Activated T-cell treated with anti-CD3 and anti-CD28 coated beads, Interleukin-2, amount 50 U/mL, for 24 hours (primary cell): ENCODE results near the gene ZNF219.

Experiments
- DNase-seq: peaks from one replicate; pipeline ENCODE4 v3.0.0-alpha.2; 2020
- H3K27ac Mint-ChIP-seq: 2 replicates; pipeline ENCODE4 v1.8.0; 2020; ENCODE audit warnings: mild to moderate bottlenecking, mixed read lengths
- H3K27me3 Mint-ChIP-seq: 2 replicates; pipeline ENCODE4 v1.8.0; 2020; ENCODE audit warnings: mixed read lengths
- H3K36me3 Mint-ChIP-seq: 2 replicates; pipeline ENCODE4 v1.8.0; 2020; ENCODE audit warnings: low read depth, mixed read lengths
- H3K4me1 Mint-ChIP-seq: 2 replicates; pipeline ENCODE4 v1.8.0; 2020; ENCODE audit warnings: low read depth, mixed read lengths
- H3K4me3 Mint-ChIP-seq: 2 replicates; pipeline ENCODE4 v1.8.0; 2020; ENCODE audit warnings: mild to moderate bottlenecking, moderate library complexity, mixed read lengths
- H3K9me3 Mint-ChIP-seq: 2 replicates; pipeline ENCODE4 v1.8.0; 2020; ENCODE audit warnings: mixed read lengths

Gene ZNF219

DNA sequence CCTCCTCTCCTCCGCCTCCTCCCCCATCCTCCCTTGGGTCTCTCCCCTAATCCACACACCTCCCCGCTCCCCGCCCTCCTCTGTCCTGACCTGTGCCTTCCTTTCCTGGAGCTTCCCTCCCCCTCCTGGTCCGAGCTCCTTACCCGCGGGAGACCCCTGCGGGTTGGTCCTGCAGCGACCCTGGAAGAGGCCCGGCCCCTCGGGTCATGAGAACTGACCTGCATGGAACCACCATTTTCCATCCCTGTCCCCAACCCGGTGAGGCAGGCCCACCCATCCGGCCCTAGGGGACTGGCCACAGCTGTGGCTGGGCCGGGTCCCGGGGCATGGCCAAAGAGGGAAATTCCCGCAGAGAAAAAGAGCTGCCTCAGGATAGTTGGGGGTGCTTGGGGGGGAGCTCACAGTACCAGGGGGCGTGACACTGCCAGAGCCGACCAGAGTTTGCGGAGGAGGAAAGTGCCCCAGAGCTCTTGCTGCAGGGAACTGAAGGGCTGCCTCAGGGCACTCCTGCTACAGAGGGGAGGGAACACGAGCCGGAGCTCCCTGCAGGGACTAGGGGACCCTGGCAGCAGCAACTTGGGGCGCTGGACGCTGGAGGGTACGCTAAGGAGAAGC lies 27.7 kb downstream of the ZNF219 start:
- Mint-ChIP-seq H3K27ac (no peak overlapping the region), H3K4me1 (peaks cover 36% of the 10 kb centered on the region), H3K27me3 (peaks cover 70% of the 10 kb centered on the region), H3K9me3 (no peaks in the 10 kb centered on the region), H3K4me3 (peak overlapping the region; percentile 72), H3K36me3 (no peaks in the 10 kb centered on the region)
- no peak for DNase-seq

GRCh38 chr14:21070083-21070609 lies 28.3 kb downstream of the ZNF219 start, which contains the start of gene ARHGEF40:
Gene ARHGEF40, plus strand, starts transcription at chr14:21070304. Its CDS starts 93 bp downstream, at chr14:21070397.
- H3K4me3 Mint-ChIP-seq, result peak within 1 kb of the TSS; percentile 72
- no peaks in the 10 kb centered on the region for H3K9me3 Mint-ChIP-seq
- H3K27ac Mint-ChIP-seq, result no peak within 1 kb of the TSS
- DNase-seq, result peak; percentile 49
- H3K27me3 Mint-ChIP-seq, result peaks cover 74% of the 10 kb centered on the region
- peaks cover 36% of the 10 kb centered on the region for H3K4me1 Mint-ChIP-seq
- H3K36me3 Mint-ChIP-seq, result no peaks in the 10 kb centered on the region

- no peaks in the 10 kb centered on the region for H3K36me3 Mint-ChIP-seq
- no peaks in the 10 kb centered on the region for H3K9me3 Mint-ChIP-seq
- peak overlapping the region; percentile 70 for H3K4me3 Mint-ChIP-seq
Observed at GRCh38 chr14:21069388-21070082, 28.9 kb downstream of the ZNF219 start.

GRCh38 chr14:21068521-21069387 lies 29.7 kb downstream of the ZNF219 start:
- H3K9me3 Mint-ChIP-seq, result no peaks in the 10 kb centered on the region
- peak; percentile 57 for DNase-seq
- H3K36me3 Mint-ChIP-seq, result no peaks in the 10 kb centered on the region
- peak overlapping the region; percentile 70 for H3K4me3 Mint-ChIP-seq
- H3K27me3 Mint-ChIP-seq, result peaks cover 78% of the 10 kb centered on the region
- H3K4me1 Mint-ChIP-seq, result peaks cover 36% of the 10 kb centered on the region
- H3K27ac Mint-ChIP-seq, result no peak overlapping the region

More at GRCh38 chr14:21069388-21070082, 28.9 kb downstream of the ZNF219 start:
- Mint-ChIP-seq H3K4me1 (peaks cover 36% of the 10 kb centered on the region), H3K27me3 (peaks cover 77% of the 10 kb centered on the region), H3K27ac (no peak overlapping the region)
- DNase-seq, result no peak

- H3K4me1 Mint-ChIP-seq, result peaks cover 34% of the 10 kb centered on the region
- H3K27me3 Mint-ChIP-seq, result peaks cover 78% of the 10 kb centered on the region
- no peak overlapping the region for H3K27ac Mint-ChIP-seq
- H3K36me3 Mint-ChIP-seq, result no peaks in the 10 kb centered on the region
- no peak for DNase-seq
- H3K4me3 Mint-ChIP-seq, result no peak overlapping the region
- H3K9me3 Mint-ChIP-seq, result no peaks in the 10 kb centered on the region
Observed at GRCh38 chr14:21066882-21067502, 31.5 kb downstream of the ZNF219 start.

DNA sequence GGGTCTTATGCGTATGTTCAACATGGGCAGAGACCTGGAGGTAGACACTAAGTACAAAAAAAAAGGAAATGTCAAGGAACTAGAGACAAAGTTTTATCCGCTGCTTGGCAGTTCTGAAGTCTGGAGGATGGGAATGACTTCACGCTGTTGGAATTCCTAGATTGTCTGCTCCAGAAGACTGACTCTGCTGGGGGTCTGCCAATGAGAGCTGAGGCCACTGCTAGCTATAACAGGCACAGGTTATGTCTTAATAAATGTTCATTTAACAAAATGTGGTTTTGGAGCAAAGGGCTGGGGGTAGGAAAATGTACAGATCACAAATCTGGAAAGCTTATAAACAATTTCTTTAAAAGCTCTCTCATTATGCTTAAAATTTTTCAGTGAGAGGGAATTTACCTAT lies 35.0 kb downstream of the ZNF219 start:
- no peak overlapping the region for H3K4me3 Mint-ChIP-seq
- H3K27me3 Mint-ChIP-seq, result peaks cover 58% of the 10 kb centered on the region
- no peak overlapping the region for H3K27ac Mint-ChIP-seq
- H3K36me3 Mint-ChIP-seq, result no peaks in the 10 kb centered on the region
- no peak for DNase-seq
- H3K4me1 Mint-ChIP-seq, result peaks cover 4% of the 10 kb centered on the region
- no peaks in the 10 kb centered on the region for H3K9me3 Mint-ChIP-seq

- Mint-ChIP-seq H3K27ac (no peak overlapping the region), H3K36me3 (no peaks in the 10 kb centered on the region), H3K9me3 (no peaks in the 10 kb centered on the region), H3K4me1 (no peaks in the 10 kb centered on the region), H3K27me3 (peaks cover 38% of the 10 kb centered on the region), H3K4me3 (no peak overlapping the region)
- DNase-seq, result no peak
Observed at GRCh38 chr14:21061347-21061668, 37.1 kb downstream of the ZNF219 start.

DNA sequence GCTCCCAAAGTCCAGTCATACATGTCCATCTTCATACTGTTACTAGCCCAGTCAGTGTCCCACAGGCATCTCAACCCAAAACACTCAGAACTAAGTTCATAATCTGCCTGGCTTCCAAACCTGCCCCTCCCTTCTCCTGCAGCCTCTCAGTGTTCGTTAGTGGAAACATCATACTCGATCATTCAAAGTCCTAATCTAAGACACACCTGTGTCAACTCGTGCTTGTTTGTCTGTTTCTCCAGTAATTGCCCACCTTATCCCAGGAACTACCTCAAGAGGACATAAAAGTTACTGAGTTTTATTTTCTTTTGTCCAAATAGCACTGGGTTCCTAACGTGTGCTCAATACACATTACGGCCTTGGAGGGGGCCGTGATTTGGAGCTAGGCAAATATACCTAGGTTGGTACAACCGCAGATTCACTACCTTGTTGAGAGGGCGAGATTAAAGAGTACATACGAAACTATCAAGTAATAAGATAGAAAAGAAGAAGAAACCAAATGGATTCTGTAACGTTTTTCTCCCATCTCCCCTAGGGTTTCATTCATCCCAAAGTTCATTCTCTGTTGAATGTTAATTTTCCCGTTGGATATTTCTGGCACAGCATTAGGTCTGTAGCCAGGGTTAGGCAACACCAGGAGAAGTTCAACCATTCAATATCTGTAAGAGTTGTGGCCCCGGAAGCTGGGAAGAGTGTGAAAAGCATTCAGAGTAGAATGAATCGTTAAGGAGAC lies 37.7 kb downstream of the ZNF219 start:
- peaks cover 35% of the 10 kb centered on the region for H3K27me3 Mint-ChIP-seq
- no peak overlapping the region for H3K27ac Mint-ChIP-seq
- H3K9me3 Mint-ChIP-seq, result no peaks in the 10 kb centered on the region
- H3K36me3 Mint-ChIP-seq, result no peaks in the 10 kb centered on the region
- DNase-seq, result no peak
- no peaks in the 10 kb centered on the region for H3K4me1 Mint-ChIP-seq
- no peak overlapping the region for H3K4me3 Mint-ChIP-seq

DNA sequence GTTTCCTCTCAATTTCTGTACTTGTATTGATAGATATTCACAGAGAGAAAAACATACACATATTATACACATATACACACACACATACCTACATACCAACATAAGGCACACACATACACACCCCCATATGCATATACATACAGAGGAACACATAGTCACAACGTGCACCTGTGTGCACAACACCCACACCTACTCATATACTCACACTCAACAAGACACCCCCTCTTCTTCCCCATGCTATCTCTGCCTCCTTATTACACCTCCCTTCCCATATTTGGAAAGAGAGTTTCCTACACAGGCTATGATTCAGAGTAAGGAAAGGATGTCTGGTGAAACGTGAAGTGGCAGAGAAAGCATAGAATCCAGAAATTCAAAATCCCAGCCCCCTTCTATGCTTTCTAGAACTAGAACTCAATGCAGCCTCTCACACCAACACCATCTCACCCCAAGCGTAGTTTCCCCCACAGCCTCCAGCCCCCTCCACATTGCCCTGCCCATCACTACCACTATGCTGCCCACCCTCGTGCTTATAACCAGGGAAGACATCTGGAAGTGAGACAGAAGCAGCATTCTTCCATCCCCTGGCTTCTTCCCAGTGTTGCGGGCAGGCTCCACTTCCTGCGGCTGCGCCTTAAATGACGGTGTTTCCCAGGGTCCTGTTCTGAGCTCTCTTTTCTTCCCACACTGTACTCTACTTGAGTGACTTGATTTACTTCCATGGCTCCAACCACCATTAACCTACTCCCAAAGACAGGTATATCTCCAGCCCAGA lies 38.4 kb downstream of the ZNF219 start:
- H3K27me3 Mint-ChIP-seq, result peaks cover 29% of the 10 kb centered on the region
- no peaks in the 10 kb centered on the region for H3K9me3 Mint-ChIP-seq
- H3K27ac Mint-ChIP-seq, result no peak overlapping the region
- H3K36me3 Mint-ChIP-seq, result no peaks in the 10 kb centered on the region
- no peak overlapping the region for H3K4me3 Mint-ChIP-seq
- no peak for DNase-seq
- H3K4me1 Mint-ChIP-seq, result no peaks in the 10 kb centered on the region

GRCh38 chr14:21058903-21059302 lies 39.6 kb downstream of the ZNF219 start:
- no peaks in the 10 kb centered on the region for H3K9me3 Mint-ChIP-seq
- peaks cover 28% of the 10 kb centered on the region for H3K27me3 Mint-ChIP-seq
- no peaks in the 10 kb centered on the region for H3K36me3 Mint-ChIP-seq
- no peak for DNase-seq
- H3K4me3 Mint-ChIP-seq, result no peak overlapping the region
- peaks cover 3% of the 10 kb centered on the region for H3K4me1 Mint-ChIP-seq
- no peak overlapping the region for H3K27ac Mint-ChIP-seq

GRCh38 chr14:21057803-21058675 lies 40.4 kb downstream of the ZNF219 start, which contains the start of gene RNASE8:
Gene RNASE8, plus strand, starts transcription at chr14:21057822. Its CDS starts 71 bp downstream, at chr14:21057893.
- H3K27ac Mint-ChIP-seq, result no peak within 1 kb of the TSS
- peaks cover 3% of the 10 kb centered on the region for H3K4me1 Mint-ChIP-seq
- H3K9me3 Mint-ChIP-seq, result no peaks in the 10 kb centered on the region
- H3K4me3 Mint-ChIP-seq, result no peak within 1 kb of the TSS
- peaks cover 19% of the 10 kb centered on the region for H3K27me3 Mint-ChIP-seq
- DNase-seq, result no peak
- H3K36me3 Mint-ChIP-seq, result no peaks in the 10 kb centered on the region

DNA sequence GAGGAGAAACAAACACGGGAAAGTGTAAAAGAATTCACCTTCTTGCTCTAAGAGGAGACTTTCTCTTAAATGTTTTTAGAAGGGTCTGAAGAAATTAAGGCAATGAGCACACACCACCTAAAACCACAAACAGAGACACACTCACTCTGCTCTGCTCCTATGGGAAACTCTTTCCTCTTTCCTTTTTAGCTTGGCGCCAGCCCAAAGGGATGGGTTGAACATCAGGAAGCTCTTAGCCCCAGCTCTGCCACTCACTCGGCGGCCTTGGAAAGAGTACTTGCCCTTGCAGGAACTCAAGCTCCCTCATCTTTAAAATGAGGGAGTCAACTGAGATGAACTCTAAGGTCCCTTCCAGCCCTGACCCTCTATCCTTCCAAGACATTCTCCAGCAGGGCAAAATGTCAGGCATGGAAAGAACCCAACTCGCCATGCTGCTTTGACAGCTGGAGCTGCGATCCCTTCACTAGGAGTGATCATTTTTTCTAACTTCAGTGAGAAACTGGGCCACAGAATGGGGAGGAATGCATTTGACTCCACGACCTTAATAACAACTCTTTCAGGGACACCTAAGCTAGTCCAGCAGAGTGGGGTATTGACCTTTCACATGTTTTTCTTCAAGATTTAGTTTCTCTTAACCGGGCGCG lies 41.8 kb downstream of the ZNF219 start:
- Mint-ChIP-seq H3K4me3 (no peak overlapping the region), H3K9me3 (no peaks in the 10 kb centered on the region), H3K36me3 (no peaks in the 10 kb centered on the region), H3K4me1 (peaks cover 3% of the 10 kb centered on the region), H3K27ac (no peak overlapping the region), H3K27me3 (peaks cover 11% of the 10 kb centered on the region)
- no peak for DNase-seq
